GM21526 (cell line): ENCODE data around the gene IRX3.

Experiments
- ATAC-seq: cut with Tn5 transposase; IDR thresholded peaks from one replicate; pipeline ENCODE4 v1.9.1; 2021; ENCODE audit warnings: moderate library complexity; ENCODE audit not compliant: unreplicated experiment, low FRiP score

Gene IRX3

DNA sequence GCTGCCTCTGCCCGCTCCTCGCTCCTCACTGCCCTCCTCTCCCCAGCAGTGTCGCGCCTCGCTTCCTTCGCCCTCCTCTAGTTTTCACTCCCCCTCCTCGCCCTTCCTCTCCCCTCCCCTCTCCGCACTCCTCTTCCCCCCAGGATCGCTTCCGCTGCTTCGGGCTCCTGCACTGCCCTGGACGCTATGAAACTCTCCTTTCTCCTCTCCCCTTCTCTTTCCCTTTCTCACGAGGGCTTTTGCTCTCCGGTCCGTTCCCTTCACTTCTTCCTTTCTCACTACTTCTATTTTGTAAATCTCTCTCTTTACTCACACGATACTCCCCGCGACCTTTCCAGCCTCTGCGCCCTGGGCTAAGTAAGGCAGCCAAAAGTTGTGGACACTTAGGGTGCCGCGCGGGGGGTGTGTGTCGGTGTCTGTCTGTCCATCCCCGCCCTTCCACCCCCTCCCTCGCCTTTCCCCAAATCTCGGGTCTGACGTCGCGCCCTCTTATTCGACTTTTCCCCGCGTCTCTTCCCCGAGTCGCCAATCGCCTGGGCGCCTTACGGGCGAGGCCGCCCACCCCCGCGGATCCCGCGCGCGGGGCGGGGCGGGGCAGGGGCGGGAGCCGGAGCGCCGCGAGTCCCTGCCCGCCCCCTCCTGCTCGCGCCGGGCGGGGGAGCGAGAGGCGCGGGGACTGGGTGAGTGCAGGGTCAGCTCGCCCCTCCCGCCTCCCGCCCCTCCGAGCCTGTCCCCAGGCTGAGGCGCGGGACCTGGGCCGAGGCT is at the start of gene IRX3:
TSS of gene IRX3 (minus strand) at position 422 of the 765 bp plus-strand sequence. CDS start 737 bp downstream, outside the sequence.
- ATAC-seq, result no peak

DNA sequence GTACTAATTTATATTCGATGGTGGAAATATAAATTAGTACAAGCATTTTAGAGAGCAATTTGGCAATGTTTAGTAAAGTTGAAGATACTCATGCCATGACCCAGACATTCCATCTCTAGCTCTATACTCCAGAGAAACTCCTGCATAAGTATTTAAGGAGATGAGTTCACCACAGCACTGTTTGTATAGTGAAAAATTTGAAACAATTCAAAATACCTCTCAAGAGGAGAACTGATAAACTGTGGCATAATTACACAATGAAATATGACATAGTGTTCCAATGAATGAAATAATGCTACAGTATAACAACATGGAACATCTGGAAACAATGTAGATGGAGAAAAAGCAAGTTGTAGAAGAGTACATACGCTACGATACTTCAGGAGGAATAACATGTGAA is 48.6 kb upstream of the IRX3 start:
- ATAC-seq, result no peak

GRCh38 chr16:54334208-54334607 is 47.6 kb upstream of the IRX3 start:
- ATAC-seq, result no peak

DNA sequence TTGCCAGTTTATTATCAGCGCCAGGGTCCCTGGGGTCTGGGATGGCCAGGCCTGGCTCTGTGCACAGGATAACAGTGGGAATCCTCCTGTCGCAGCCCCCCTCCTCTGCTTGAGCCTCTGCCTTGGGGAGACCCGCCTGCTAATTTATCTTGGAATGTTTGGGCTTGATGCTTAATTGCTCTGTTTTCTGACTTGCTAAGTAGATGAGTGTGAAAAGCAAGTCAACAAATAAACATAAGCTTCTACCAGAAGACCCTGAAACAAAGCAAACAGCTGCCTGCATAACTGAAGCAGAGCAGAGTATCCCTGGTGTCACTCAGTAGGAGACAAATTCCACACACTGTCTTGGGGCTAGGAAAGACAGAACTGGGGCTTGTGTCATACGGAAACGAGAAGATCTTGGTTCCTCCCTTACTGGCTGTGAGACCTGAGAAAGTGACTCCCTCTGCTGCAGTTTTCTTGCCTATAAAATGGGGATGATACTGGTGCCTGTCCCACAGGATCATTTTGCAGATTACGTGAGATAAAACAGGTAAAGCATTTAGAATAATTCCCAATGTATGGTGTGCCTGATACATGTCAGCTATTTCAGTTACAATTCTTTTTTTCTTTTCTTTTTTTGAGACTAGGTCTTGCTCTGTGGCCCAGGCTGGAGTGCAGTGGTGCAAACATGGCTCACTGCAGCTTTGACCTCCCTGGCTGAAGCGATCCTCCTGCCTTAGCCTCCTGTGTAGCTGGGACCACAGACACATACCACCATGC is 44.8 kb upstream of the IRX3 start:
- ATAC-seq, result no peak

DNA sequence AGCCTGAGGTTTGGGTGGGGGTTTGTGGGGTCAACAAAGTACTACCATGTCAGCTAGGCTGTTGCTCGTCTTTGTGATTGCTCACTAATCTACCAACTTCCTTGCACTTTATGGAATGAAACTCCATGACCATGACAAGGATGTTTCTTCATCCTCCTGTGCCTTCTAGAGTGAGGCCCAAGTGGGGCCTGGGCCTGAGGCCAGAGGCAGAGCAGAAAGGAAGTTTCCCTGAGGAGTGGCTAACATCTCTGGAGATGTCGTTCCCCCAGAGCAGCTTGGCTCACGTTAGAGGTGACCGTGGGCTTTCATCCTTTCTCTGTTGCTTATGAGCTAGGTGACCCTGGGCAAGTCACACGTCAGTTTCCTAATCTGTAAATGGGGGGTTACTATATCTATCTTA is 41.0 kb upstream of the IRX3 start:
- ATAC-seq, result no peak

GRCh38 chr16:54326266-54326662 is 39.7 kb upstream of the IRX3 start:
- ATAC-seq, result no peak

- ATAC-seq, result no peak
These were observed 39.2 kb upstream of the IRX3 start for GRCh38 chr16:54325616-54326265.

- no peak for ATAC-seq
These were observed 38.1 kb upstream of the IRX3 start for GRCh38 chr16:54324716-54325115.

GRCh38 chr16:54320697-54321340 is 34.2 kb upstream of the IRX3 start:
- no peak for ATAC-seq

- no peak for ATAC-seq
These were observed 32.4 kb upstream of the IRX3 start for GRCh38 chr16:54318941-54319340.

DNA sequence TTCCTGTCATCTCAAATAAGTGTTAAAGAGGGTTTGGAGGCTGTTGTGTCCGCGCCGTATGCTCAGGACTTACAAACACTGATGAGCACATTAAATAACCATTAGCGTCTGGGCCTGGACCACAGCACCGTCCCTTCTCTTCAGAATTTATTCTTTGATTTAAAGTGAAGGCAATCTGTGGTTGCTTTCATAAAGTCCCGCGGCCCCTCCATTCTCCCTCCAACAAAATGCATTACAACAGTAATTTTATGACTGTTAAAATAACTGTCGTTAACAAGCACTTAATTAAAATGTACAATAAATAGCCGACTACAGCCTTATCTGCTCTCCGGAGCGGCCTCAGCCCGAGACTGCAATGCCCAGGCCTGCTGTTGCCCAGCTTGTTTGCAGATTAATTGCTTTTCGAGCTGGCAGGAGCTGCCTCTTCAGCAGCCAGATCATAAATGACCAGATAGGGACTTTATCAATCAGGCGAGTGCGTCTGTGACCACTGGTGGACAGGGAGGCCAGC is 30.6 kb upstream of the IRX3 start:
- ATAC-seq, result no peak

GRCh38 chr16:54316095-54316889 is 29.7 kb upstream of the IRX3 start:
- no peak for ATAC-seq

GRCh38 chr16:54313789-54314188 is 27.2 kb upstream of the IRX3 start:
- no peak for ATAC-seq

DNA sequence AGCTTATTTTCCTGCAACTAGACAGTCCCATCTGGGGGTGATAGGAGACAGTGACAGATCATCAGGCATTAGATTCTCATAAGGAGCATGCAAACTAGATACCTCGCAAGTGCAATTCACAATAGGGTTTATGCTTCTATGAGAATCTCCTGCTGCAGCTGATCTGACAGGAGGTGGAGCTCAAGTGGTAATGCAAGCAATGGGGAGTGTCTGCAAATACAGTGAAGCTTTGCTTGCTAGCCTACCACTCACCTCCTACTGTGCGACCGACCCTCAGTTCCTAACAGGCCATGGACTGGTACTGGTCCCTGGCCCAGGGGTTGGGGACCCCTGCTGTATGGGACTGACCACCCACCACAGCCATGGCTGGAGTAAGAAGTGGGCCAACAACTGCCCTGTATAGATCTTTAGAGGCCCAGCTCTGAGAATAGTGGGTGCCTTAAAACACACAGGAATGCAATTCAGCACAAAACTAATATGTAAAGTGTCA is 26.0 kb upstream of the IRX3 start:
- ATAC-seq, result no peak

DNA sequence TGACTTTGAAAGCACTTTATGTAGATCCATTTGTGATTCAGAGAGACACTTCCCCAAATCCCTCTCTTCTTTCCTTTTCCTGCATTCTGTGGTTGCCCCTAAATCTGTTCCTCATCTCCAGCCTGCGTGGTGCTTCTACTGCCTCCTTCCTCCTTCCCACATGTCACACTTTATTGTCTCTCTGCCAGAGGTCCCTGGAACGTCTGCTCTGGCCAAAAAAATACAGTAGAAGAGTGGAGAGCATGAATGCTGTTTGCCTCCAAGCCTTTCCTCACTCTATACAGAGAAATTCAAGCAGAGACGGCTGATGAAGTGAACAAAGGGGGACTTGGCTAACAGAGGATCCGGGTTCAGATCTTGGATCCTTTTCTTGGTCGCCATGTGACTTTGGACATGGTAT is 22.8 kb upstream of the IRX3 start:
- ATAC-seq, result no peak

- ATAC-seq, result no peak
These were observed 18.5 kb upstream of the IRX3 start for GRCh38 chr16:54305080-54305479.

- no peak for ATAC-seq
These were observed 17.0 kb upstream of the IRX3 start for GRCh38 chr16:54303613-54304012.

- ATAC-seq, result no peak
These were observed 10.6 kb upstream of the IRX3 start for GRCh38 chr16:54297154-54297553.

GRCh38 chr16:54296543-54296942 is 10.0 kb upstream of the IRX3 start:
- ATAC-seq, result no peak
